NCI-H2107 (cell line): Measurements from ENCODE around the gene RNF186.
"Not testable (repeated sequence)": the region's sequence is repeated elsewhere in the genome, so short reads cannot be mapped to it uniquely, and the experiment has no call there.

ENCODE experiments used
- DNase-seq: peaks from one replicate; lab custom pipeline; 2025; lab: John Stamatoyannopoulos, UW

The RNF186 gene

DNA sequence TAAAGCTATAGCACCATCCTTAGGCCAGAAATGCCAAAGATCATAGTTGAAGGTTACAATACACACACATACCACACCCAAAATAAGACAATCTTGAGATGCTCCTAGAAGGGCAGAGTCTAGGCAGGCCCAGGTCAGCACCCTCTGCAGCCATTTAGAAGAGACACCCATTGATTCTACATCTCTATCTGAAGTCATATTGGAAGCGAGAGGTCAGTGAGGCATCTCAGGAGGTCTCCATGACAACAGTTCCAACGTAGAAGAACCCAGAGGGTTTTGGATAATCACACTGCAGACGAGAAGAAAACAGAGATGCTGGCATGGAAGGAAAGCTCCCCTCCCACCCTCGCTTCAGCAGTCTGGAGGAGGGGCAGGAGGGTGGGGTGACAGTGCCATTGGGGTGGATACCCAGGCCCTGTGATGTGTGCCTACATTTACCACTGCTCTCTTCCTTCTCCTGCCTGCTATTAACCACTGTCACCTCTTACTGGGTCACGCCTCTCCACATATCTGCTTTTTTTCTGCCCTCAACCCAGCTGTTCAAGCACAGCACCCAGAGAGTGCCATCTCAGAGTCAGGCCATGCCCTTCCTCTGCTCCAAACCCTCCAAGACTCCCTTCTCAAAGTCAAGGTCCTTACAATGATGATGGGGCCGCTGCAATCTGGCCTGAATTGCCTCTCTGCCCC is 21.6 kb downstream of the RNF186 start:
- DNase-seq = no peak

DNA sequence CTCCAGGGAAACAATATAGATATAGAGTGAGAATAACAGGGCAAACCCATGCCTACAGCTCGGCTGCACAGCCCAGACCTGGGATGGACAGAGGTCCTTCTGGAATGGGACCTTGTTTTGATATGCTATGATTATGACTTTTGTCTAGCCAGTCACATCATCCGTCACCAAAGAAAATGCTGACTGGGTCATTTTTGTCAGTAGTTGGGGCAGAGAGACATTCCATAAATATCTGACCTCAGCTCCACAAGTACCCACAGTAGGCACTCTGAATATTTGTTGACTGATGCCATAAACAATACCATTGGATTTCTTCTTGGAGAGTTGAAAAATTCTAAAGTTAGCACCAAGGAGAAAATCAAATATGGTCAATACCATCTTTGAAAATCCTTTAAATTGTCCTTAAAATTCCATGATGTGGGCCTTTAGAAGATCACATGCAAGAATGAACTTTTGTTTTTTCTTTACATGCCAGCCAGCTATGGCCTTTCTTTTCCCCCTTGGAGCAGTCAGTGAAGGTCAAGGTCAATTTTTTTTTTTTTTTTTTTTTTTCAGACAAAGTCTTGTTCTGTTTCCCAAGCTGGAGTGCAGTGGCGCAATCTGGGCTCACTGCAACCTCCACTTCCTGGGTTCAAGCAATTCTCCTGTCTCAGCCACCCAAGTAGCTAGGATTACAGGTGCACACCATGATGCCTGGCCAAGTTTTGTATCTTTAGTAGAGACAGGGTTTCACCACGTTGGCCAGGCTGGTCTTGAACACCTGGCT is 22.7 kb downstream of the RNF186 start:
- no peak for DNase-seq

DNA sequence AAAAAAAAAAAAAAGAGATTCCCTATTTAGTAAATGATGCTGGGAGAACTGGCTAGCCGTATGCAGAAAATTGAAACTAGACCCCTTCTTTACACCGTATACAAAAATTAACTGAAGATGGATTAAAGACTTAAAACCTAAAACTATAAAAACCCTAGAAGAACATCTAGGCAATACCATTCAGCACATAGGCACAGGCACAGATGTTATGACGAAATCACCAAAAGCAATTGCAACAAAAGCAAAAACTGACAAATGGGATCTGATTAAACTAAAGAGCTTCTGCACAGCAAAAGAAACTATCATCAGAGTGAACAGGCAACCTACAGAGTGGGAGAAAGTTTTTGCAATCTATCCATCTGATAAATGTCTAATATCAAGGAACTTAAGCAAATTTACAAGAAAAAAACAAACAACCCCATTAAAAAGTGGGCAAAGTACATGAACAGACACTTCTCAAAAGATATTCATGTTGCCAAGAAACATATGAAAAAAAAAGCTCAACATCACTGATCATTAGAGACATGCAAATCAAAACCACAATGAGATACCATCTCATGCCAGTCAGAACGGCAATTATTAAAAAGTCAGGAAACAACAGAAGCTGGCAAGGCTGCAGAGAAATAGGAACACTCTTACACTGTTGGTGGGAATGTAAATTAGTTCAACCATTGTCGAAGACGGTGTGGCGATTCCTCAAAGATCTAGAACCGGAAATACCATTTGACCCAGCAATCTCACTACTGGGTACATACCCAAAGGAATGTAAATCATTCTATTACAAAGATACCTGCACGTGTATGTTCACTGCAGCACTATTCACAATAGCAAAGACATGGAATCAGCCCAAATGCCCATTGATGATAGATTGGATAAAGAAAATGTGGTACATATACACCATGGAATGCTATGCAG is 24.8 kb downstream of the RNF186 start:
- DNase-seq = not testable (repeated sequence)

GRCh38 chr1:19786988-19787423 is 28.1 kb downstream of the RNF186 start:
- DNase-seq = no peak

GRCh38 chr1:19785660-19786059 is 29.4 kb downstream of the RNF186 start:
- DNase-seq = no peak

GRCh38 chr1:19780267-19780877 is 34.7 kb downstream of the RNF186 start:
- DNase-seq = no peak

GRCh38 chr1:19776933-19777332 is 38.1 kb downstream of the RNF186 start:
- DNase-seq = no peak

GRCh38 chr1:19776287-19776686 is 38.8 kb downstream of the RNF186 start:
- no peak for DNase-seq

DNA sequence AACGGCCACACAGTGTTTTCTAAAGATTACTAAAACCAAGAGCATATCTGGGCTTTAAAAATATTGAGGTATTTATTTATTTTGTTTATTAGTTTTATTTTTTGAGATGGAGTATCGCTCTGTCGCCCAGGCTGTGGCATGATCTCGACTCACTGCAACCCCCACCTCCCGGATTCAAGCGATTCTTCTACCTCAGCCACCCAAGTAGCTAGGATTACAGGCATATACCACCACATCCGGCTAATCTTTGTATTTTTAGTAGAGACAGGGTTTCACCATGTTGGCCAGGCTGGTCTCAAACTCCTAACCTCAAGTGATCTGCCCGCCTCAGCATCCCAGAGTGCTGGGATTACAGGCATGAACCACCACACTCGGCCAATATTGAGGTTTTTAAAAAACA is 39.3 kb downstream of the RNF186 start:
- no peak for DNase-seq

GRCh38 chr1:19775317-19775716 is 39.8 kb downstream of the RNF186 start:
- DNase-seq = no peak

- no peak for DNase-seq
Observed at GRCh38 chr1:19774180-19774785, 40.8 kb downstream of the RNF186 start.

- DNase-seq = no peak
Observed at GRCh38 chr1:19773485-19773884, 41.6 kb downstream of the RNF186 start.

DNA sequence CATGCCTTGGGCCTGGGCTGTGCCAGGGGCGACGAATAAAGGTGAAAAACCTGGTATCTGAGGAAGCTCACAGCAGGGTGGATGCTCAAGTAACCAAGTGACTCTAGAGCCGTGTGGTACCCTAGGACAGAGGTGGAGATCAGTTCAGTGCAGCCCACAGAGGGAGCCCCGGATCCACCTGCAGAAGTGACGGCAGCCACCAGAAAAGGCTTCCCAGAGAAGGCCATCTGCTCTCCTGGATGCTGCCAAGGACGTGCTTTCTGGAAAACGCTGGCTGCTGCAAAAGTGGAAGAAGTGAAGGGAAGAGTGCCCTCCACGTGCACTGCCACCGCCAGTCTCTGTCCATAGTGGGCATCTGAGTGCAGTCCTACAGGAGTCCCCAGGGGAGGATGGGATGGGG is 43.0 kb downstream of the RNF186 start:
- peak; percentile 15 for DNase-seq

GRCh38 chr1:19771350-19771749 is 43.7 kb downstream of the RNF186 start:
- no peak for DNase-seq

DNA sequence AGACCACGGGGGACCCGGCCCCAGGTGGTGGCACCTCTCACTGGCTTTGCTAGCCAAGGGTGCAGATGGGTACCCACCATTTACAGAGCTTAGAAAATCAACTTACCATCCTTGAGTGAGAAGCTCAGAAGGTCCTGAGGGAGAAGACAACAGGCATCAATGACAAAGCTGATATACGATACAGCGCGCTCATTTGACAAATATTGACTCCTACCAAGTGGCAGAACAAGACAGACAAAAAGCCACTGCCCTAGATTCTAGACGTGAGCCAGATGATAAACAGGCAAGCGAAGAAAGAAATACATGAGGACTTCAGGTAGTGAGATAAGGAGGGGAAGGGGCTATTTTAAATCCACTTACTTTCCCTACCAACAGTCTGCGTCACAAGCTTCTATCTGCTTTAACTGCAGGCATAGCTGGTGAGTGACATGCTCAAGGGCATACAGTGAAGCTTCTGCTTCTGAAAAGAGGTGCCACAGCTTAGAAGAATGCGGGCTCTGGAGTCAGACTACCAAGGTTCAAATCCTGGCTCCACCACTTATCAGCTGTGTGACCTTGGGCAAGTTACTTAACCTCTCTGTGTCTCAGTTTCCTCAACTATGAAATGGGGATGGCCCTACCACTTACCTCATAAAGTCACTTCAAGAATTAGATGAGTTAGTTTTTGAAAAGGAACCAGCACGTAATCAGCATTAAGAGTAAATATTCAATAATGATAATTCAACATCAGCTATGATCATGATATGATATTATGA is 44.5 kb downstream of the RNF186 start:
- no peak for DNase-seq

DNA sequence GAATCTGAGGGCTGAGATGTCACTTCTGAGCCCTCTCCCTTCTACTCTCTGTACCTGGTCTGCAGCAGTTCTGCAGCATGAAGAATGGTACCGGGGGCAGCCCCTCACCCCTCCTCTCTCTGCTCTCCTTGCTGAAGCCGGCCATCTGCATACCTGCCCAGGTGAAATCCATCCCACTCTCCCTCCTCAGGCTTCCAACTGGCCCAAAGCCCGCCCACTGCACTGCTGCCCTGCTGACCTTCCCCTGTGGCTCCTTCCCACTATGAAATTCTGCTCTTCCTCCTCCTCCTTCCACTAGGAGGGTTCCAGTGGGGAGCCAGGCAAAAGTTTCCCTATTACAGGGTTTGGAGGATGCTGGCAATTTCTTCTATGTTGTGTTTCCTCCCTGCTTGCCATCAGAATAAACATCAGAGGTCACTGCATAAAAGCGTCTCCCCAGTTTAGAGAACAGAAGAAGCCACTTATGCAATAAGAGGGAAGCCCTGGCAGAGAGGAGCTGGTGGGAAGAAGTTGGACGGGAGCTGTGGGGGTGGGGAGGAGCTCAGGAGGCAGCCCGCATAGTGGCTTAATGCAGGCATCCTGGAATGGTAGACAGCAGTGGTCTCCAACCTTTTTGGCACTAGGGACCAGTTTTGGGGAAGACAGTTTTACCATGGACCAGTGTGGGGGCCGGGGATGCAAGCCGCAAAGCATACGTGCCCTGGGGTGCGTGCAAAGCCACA is 45.7 kb downstream of the RNF186 start:
- no peak for DNase-seq

GRCh38 chr1:19768353-19769210 is 46.5 kb downstream of the RNF186 start:
- no peak for DNase-seq

- DNase-seq = no peak
Observed at GRCh38 chr1:19765623-19766022, 49.5 kb downstream of the RNF186 start.

GRCh38 chr1:19764848-19765247 is 50.2 kb downstream of the RNF186 start:
- no peak for DNase-seq
